ENCODE results near the gene DAZL. TPM values are rescaled to one million over a fixed set of nuclear protein-coding genes. Genes with fewer than 3 reads are reported as not detected.
A peak's percentile ranks its signal among the peaks of the same experiment; 100 is the strongest.

The DAZL gene
- total RNA-seq, 1 experiment from 2014 or later, result not detected

DNA sequence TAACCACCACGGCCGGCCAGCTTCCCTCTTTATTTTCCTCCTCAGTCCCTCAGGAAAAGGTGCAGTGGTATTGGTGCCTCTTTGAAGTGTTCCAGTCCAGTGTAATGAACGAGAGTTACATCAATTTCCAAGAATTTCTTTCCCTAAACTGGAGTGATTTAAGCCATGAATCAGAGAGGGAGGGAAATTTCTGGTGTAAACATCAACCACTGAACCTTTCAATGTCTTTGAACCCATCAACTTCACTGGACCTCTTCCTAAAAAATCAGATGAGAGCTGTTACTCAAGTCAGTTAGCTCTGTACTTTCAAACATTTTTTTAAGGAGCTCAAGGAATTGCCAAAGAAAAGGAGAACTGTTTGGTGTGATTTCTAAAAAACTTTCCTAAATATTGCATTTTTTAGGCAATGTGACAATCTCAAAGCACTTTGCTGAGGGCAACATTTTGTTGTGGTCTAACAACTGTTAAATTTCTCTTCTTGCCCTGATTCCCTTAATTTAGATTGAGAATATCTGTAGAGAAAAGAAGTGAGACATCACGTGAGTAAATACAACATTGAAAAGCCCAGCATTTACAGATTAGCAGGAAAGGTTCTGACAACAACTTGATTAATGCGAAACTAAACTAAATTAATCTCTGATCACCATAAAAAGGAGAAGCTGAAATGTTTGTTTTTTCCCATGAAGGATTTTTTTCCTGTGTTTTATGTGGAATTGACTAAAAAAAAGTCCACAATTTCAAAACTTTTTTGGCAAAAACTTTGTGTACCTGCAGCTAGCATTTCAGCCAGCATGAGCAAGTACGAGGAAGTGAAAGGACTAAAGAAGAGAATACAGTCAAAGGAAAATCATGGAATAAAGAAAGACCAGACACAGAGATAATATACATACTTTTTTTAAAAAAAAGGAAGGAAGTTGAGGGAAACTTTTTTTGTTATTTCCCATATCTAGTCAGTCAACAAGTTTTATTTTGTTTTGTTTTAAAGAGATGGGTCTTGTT, 9.1 kb upstream of the DAZL start:
- no peak overlapping the region for H3K4me3 ChIP-seq
- no peak for TF ChIP-seq EZH2 (IDR thresholded peaks at IDR 0.05; ENCODE audit: low read depth)
- TF ChIP-seq, protein P1, sequence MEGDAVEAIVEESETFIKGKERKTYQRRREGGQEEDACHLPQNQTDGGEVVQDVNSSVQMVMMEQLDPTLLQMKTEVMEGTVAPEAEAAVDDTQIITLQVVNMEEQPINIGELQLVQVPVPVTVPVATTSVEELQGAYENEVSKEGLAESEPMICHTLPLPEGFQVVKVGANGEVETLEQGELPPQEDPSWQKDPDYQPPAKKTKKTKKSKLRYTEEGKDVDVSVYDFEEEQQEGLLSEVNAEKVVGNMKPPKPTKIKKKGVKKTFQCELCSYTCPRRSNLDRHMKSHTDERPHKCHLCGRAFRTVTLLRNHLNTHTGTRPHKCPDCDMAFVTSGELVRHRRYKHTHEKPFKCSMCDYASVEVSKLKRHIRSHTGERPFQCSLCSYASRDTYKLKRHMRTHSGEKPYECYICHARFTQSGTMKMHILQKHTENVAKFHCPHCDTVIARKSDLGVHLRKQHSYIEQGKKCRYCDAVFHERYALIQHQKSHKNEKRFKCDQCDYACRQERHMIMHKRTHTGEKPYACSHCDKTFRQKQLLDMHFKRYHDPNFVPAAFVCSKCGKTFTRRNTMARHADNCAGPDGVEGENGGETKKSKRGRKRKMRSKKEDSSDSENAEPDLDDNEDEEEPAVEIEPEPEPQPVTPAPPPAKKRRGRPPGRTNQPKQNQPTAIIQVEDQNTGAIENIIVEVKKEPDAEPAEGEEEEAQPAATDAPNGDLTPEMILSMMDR (conservative IDR thresholded peaks at IDR 0.05), result no peak
- no peaks in the 10 kb centered on the region for H3K36me3 ChIP-seq (ENCODE audit: low read depth)
- ChIA-PET CTCF (no interaction called here), POLR2A (ENCODE audit: unreplicated experiment) (no interaction called here)
- H3K27me3 ChIP-seq (ENCODE audit: insufficient read depth, low read depth), result no peaks in the 10 kb centered on the region
- no peaks in the 10 kb centered on the region for H3K79me2 ChIP-seq (ENCODE audit: low read depth)
- DNase-seq, result no peak
- no peak overlapping the region for H3K27ac ChIP-seq
- BruUV-seq (replicated peaks), result no TSS peak
- H4K20me1 ChIP-seq (ENCODE audit: insufficient read depth), result no peaks in the 10 kb centered on the region
- no peak overlapping the region for H2AFZ ChIP-seq
- 0 out of 2 replicates have a peak, but pooled peaks cover 4% of the 10 kb centered on the region for H3F3A ChIP-seq (ENCODE audit: insufficient read depth, low read depth)
- no peaks in the 10 kb centered on the region; the same call in 1 of the 2 replicates for H3K9me3 ChIP-seq (ENCODE audit: insufficient read depth, low read depth)
- no peak overlapping the region for H3K4me2 ChIP-seq
- no peaks in the 10 kb centered on the region for H3K9me2 ChIP-seq (ENCODE audit: insufficient read depth)
- intact Hi-C loops (cut with micrococcal nuclease; ENCODE audit: unreplicated experiment), result no loop called here
- peaks cover 11% of the 10 kb centered on the region for H3K4me1 ChIP-seq (replicated peaks; ENCODE audit: insufficient read depth)

DNA sequence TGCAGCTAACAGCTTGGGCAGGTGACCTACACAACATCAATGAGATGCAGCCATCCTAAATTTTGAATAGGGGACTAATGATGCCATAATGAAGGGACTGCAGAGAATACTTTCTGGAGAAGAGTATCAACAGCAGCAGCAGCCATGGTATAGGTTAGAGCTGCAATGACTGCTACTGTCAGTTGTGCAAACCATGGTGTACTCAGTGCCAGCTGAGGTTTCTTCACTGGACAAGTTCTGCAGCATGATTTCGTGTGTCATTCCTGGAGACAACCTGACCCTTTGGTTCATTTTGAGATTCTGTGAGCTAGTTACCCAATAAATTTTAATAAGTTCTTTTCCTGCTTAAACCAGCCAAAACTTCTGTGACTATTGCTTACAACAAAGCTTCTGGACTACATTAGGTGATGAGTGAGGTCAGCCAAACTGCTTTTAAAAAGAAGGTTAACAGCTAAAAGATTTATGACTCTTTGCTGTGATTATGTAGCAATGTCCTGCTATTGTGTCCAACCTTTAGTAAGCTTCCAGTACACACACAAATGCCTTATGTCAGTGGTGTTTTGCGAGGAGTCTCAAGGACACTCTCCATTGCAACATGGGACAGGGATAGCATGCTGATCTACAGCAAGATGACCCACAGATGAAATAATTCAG, 4.8 kb upstream of the DAZL start:
- peak in 1 of 2 experiments; percentile 69 for DNase-seq
- no peaks in the 10 kb centered on the region for H3K9me2 ChIP-seq (ENCODE audit: insufficient read depth)
- POLR2A ChIA-PET (ENCODE audit: unreplicated experiment), result no interaction called here
- peak overlapping the region; percentile 21; the same call in 1 of the 2 replicates for H3K4me2 ChIP-seq
- H3K27me3 ChIP-seq (ENCODE audit: insufficient read depth, low read depth), result no peaks in the 10 kb centered on the region
- intact Hi-C loops (cut with micrococcal nuclease; ENCODE audit: unreplicated experiment), result no loop called here
- no TSS peak for BruUV-seq (replicated peaks)
- peaks cover 33% of the 10 kb centered on the region for H3K4me1 ChIP-seq (replicated peaks; ENCODE audit: insufficient read depth)
- no peak overlapping the region for H3K27ac ChIP-seq
- H2AFZ ChIP-seq, result no peak overlapping the region
- no peaks in the 10 kb centered on the region for H3K79me2 ChIP-seq (ENCODE audit: low read depth)
- H4K20me1 ChIP-seq (ENCODE audit: insufficient read depth), result no peaks in the 10 kb centered on the region
- no peaks in the 10 kb centered on the region for H3K36me3 ChIP-seq (ENCODE audit: low read depth)
- H3K9me3 ChIP-seq (ENCODE audit: insufficient read depth, low read depth), result no peaks in the 10 kb centered on the region; the same call in 1 of the 2 replicates
- no peak for TF ChIP-seq EZH2 (IDR thresholded peaks at IDR 0.05; ENCODE audit: low read depth)
- TF ChIP-seq, protein P1 (conservative IDR thresholded peaks at IDR 0.05), result no peak
- no peak overlapping the region for H3K4me3 ChIP-seq
- CTCF ChIA-PET, result no interaction called here
- peaks cover 14% of the 10 kb centered on the region; the same call in 1 of the 2 replicates for H3F3A ChIP-seq (ENCODE audit: insufficient read depth, low read depth)

DNA sequence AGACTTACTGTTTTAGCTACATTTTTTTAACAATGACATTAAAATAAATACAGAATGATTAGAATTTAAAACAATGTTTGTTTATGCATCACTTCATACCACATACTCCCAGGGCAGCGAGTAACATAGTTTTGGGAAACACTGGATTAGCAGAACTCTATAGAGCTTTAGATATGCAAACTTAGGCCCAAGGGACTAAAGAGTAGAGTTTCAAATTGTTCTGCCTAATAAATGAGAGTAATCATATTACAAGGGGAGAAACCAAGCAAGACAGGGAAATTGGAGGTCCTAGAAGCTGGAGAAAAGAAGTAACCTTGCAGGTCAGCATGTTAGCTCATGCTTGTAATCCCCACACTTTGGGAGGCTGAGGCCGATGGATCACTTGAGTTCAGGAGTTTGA, 3.6 kb upstream of the DAZL start:
- Histone ChIP-seq H2AFZ (no peak overlapping the region), H3K27ac (no peak overlapping the region), H3K9me2 (ENCODE audit: insufficient read depth) (no peaks in the 10 kb centered on the region), H4K20me1 (ENCODE audit: insufficient read depth) (no peaks in the 10 kb centered on the region), H3K4me2 (no peak overlapping the region), H3K4me1 (replicated peaks; ENCODE audit: insufficient read depth) (peaks cover 33% of the 10 kb centered on the region), H3K79me2 (ENCODE audit: low read depth) (no peaks in the 10 kb centered on the region), H3K9me3 (ENCODE audit: insufficient read depth, low read depth) (no peaks in the 10 kb centered on the region; the same call in 1 of the 2 replicates), H3K27me3 (ENCODE audit: insufficient read depth, low read depth) (no peaks in the 10 kb centered on the region), H3F3A (ENCODE audit: insufficient read depth, low read depth) (peaks cover 16% of the 10 kb centered on the region; the same call in 1 of the 2 replicates), H3K36me3 (ENCODE audit: low read depth) (no peaks in the 10 kb centered on the region), H3K4me3 (no peak overlapping the region)
- BruUV-seq (replicated peaks), result no TSS peak
- TF ChIP-seq, protein P1 (conservative IDR thresholded peaks at IDR 0.05), result no peak
- no peak for TF ChIP-seq EZH2 (IDR thresholded peaks at IDR 0.05; ENCODE audit: low read depth)
- no peak for DNase-seq
- ChIA-PET POLR2A (ENCODE audit: unreplicated experiment) (no interaction called here), CTCF (no interaction called here)
- intact Hi-C loops (cut with micrococcal nuclease; ENCODE audit: unreplicated experiment), result loop anchor here (1.0 kb wide), 1 partner anchor 193 kb away; no protein-coding TSS in a partner anchor

Data from PC-9 (cell line).